Neural progenitor cell (in vitro differentiated cells): ENCODE results near the gene OR52E6. TPM values are rescaled to one million over a fixed set of nuclear protein-coding genes. Genes with fewer than 3 reads are reported as not detected.
A peak's percentile ranks its signal among the peaks of the same experiment; 100 is the strongest.

ENCODE experiments used
- DNase-seq: peaks from one replicate; pipeline ENCODE4 v3.0.0-alpha.2; 2016; ENCODE audit warnings: low spot score
- H2AFZ ChIP-seq: fragments of 200-600 bp; sonication (generic); replicated peaks from 2 replicates; pipeline ENCODE4 v1.6.1; 2016; ENCODE audit warnings: antibody characterized with exemption
- H3F3A ChIP-seq: fragments of 200-600 bp; sonication (generic); 2 replicates; pipeline ENCODE4 v1.6.1; 2016; ENCODE audit warnings: antibody characterized with exemption, low read depth
- H3K27ac ChIP-seq: fragments of 200-600 bp; sonication (generic); 2 replicates; pipeline ENCODE4 v1.5.1; 2016; ENCODE audit warnings: mild to moderate bottlenecking
- H3K27me3 ChIP-seq: fragments of 200-600 bp; sonication (generic); 2 replicates; pipeline ENCODE4 v1.6.1; 2016; ENCODE audit warnings: mild to moderate bottlenecking, moderate library complexity
- H3K36me3 ChIP-seq: fragments of 200-600 bp; sonication (generic); 2 replicates; pipeline ENCODE4 v1.5.1; 2016
- H3K4me1 ChIP-seq: fragments of 200-600 bp; sonication (generic); 2 replicates; pipeline ENCODE4 v1.6.1; 2016; ENCODE audit warnings: mixed run types
- H3K4me2 ChIP-seq: fragments of 200-600 bp; sonication (generic); 2 replicates; pipeline ENCODE4 v1.6.1; 2016
- H3K4me3 ChIP-seq: fragments of 200-600 bp; sonication (generic); 2 replicates; pipeline ENCODE4 v1.5.1; 2016
- H3K79me2 ChIP-seq: fragments of 200-600 bp; sonication (generic); 2 replicates; pipeline ENCODE4 v1.6.1; 2016; ENCODE audit warnings: low read depth
- H3K9ac ChIP-seq: fragments of 200-600 bp; sonication (generic); 2 replicates; pipeline ENCODE4 v1.6.1; 2016
- H3K9me3 ChIP-seq: fragments of 200-600 bp; sonication (generic); 2 replicates; pipeline ENCODE4 v1.5.1; 2016; ENCODE audit warnings: low read depth
- H4K20me1 ChIP-seq: fragments of 200-600 bp; sonication (generic); 2 replicates; pipeline ENCODE4 v1.6.1; 2016; ENCODE audit warnings: low read depth
- H3K27ac Mint-ChIP-seq: 3 replicates; pipeline ENCODE4 v1.8.0; 2021; ENCODE audit warnings: mixed read lengths
- H3K27me3 Mint-ChIP-seq: 2 replicates; pipeline ENCODE4 v1.8.0; 2022; ENCODE audit warnings: low read depth, mild to moderate bottlenecking, inconsistent platforms, moderate library complexity, mixed read lengths; ENCODE audit not compliant: insufficient read depth
- H3K36me3 Mint-ChIP-seq: 3 replicates; pipeline ENCODE4 v1.8.0; 2021; ENCODE audit warnings: mixed read lengths
- H3K4me1 Mint-ChIP-seq: 3 replicates; pipeline ENCODE4 v1.8.0; 2021; ENCODE audit warnings: mixed read lengths
- H3K4me3 Mint-ChIP-seq: 3 replicates; pipeline ENCODE4 v1.8.0; 2021; ENCODE audit warnings: mild to moderate bottlenecking, moderate library complexity, mixed read lengths
- H3K9me3 Mint-ChIP-seq: 3 replicates; pipeline ENCODE4 v1.8.0; 2020; ENCODE audit warnings: mixed read lengths
- EZH2 ChIP-seq: fragments of 200-600 bp; sonication (generic); IDR thresholded peaks from 2 replicates; pipeline ENCODE4 v1.6.1; 2017; ENCODE audit warnings: antibody characterized with exemption, mild to moderate bottlenecking, moderate library complexity
- EZH2phosphoT487 ChIP-seq: fragments of 200-600 bp; sonication (generic); IDR thresholded peaks from 2 replicates; pipeline ENCODE4 v1.6.1; 2017; ENCODE audit warnings: antibody characterized with exemption
- total RNA-seq: library from RNA; depleted of rRNA; stranded (reverse); fragments of >200 nt; gene quantifications from 2 replicates; pipeline ENCODE4 v1.2.3, GENCODE V29; 2015; ENCODE audit warnings: low replicate concordance
- TF ChIP-seq, protein P1 (sequence below): fragments of 200-600 bp; sonication (generic); IDR thresholded peaks from 2 replicates; pipeline ENCODE4 v1.5.1; 2017; ENCODE audit warnings: antibody characterized with exemption, mild to moderate bottlenecking

OR52E6 gene
- total RNA-seq, 1 donor from 2014 or later, result not detected

DNA sequence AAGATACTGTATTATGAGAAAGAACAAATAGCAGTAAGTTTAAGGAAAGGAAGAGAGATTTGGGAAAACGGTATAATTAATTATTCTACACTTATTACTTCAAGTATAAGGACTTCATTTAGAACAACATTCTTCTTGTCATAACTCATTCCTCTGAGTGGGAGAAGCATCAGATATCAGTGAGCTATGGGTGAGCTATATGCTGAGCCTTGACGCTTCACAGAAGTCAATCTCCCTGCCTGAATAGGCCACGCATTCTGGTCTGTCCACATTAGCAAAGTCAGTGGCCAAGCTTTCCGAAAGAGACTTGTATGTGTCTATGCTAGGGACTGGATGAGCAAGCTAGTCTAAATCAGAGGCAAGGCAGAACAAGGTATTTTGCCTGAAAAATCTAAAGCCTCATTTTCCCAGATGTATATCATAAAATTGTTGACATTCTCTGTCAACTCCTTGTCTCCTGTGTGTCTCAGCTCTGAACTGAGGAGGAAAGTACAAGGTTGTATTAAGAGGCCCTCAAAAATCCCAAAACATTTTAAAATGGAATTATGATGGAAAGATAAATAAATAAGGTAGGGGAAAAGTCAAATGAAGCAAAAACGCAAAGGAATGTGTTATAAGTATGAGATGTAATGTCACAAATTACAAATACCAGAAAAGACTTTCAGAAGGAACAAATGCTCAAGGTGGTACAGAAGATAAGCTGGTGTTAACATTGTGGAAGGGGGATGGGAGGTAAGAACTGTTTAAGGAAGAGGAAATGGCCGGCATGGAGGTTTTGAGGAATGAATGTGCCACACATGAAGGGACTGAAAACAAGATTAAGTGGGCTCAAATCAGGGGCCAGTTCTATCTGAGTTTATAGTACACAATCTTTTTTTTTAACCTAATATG lies 31.5 kb downstream of the OR52E6 start:
- no peaks in the 10 kb centered on the region for H3K79me2 ChIP-seq
- Mint-ChIP-seq H3K27me3 (peaks cover 2% of the 10 kb centered on the region), H3K27ac (no peak overlapping the region), H3K4me1 (no peaks in the 10 kb centered on the region), H3K4me3 (no peak overlapping the region), H3K36me3 (no peaks in the 10 kb centered on the region), H3K9me3 (no peaks in the 10 kb centered on the region)
- H3K36me3 ChIP-seq, result no peaks in the 10 kb centered on the region
- no peak overlapping the region for H3K4me2 ChIP-seq
- H3K4me3 ChIP-seq, result no peak overlapping the region
- DNase-seq, result no peak
- TF ChIP-seq EZH2 (no peak), EZH2phosphoT487 (no peak)
- TF ChIP-seq, protein P1, sequence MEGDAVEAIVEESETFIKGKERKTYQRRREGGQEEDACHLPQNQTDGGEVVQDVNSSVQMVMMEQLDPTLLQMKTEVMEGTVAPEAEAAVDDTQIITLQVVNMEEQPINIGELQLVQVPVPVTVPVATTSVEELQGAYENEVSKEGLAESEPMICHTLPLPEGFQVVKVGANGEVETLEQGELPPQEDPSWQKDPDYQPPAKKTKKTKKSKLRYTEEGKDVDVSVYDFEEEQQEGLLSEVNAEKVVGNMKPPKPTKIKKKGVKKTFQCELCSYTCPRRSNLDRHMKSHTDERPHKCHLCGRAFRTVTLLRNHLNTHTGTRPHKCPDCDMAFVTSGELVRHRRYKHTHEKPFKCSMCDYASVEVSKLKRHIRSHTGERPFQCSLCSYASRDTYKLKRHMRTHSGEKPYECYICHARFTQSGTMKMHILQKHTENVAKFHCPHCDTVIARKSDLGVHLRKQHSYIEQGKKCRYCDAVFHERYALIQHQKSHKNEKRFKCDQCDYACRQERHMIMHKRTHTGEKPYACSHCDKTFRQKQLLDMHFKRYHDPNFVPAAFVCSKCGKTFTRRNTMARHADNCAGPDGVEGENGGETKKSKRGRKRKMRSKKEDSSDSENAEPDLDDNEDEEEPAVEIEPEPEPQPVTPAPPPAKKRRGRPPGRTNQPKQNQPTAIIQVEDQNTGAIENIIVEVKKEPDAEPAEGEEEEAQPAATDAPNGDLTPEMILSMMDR, result no peak
- no peaks in the 10 kb centered on the region for H3K9me3 ChIP-seq
- no peak overlapping the region for H3K9ac ChIP-seq
- no peaks in the 10 kb centered on the region for H3K4me1 ChIP-seq
- no peak overlapping the region for H2AFZ ChIP-seq
- peaks cover 10% of the 10 kb centered on the region for H3K27me3 ChIP-seq
- H4K20me1 ChIP-seq, result no peaks in the 10 kb centered on the region
- H3F3A ChIP-seq, result peaks cover 5% of the 10 kb centered on the region
- H3K27ac ChIP-seq, result no peak overlapping the region

DNA sequence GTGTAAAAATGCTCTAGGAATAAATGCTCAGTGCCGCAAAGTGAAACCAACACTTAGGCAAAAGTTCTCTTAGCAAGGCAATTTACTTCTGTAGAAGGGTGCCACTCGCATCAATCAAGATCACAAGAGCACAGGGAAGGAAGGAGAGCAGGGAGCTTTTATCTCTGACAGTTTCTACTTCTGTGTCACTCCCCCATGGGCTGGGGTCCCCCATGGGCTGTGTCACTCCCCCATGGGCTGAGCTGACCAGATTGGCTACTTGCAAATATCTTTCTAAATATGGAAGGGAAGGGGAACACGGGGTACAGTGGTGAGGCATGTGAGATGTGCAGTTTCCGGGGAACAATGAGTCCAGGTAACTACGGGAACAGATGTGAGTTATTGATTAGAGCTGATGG lies 32.6 kb downstream of the OR52E6 start:
- no peak for DNase-seq
- Histone ChIP-seq H3F3A (peaks cover 5% of the 10 kb centered on the region), H2AFZ (peak overlapping the region; percentile 98), H4K20me1 (no peaks in the 10 kb centered on the region), H3K4me3 (peak overlapping the region; percentile 60), H3K79me2 (no peaks in the 10 kb centered on the region), H3K9me3 (no peaks in the 10 kb centered on the region), H3K4me1 (no peaks in the 10 kb centered on the region), H3K36me3 (no peaks in the 10 kb centered on the region), H3K4me2 (peak overlapping the region; percentile 78), H3K9ac (no peak overlapping the region), H3K27ac (no peak overlapping the region), H3K27me3 (peaks cover 10% of the 10 kb centered on the region)
- peaks cover 2% of the 10 kb centered on the region for H3K27me3 Mint-ChIP-seq
- no peaks in the 10 kb centered on the region for H3K4me1 Mint-ChIP-seq
- H3K4me3 Mint-ChIP-seq, result peak overlapping the region; percentile 78
- TF ChIP-seq, protein P1, result no peak
- TF ChIP-seq EZH2 (no peak), EZH2phosphoT487 (no peak)
- no peaks in the 10 kb centered on the region for H3K36me3 Mint-ChIP-seq
- H3K27ac Mint-ChIP-seq, result no peak overlapping the region
- H3K9me3 Mint-ChIP-seq, result peaks cover 2% of the 10 kb centered on the region

DNA sequence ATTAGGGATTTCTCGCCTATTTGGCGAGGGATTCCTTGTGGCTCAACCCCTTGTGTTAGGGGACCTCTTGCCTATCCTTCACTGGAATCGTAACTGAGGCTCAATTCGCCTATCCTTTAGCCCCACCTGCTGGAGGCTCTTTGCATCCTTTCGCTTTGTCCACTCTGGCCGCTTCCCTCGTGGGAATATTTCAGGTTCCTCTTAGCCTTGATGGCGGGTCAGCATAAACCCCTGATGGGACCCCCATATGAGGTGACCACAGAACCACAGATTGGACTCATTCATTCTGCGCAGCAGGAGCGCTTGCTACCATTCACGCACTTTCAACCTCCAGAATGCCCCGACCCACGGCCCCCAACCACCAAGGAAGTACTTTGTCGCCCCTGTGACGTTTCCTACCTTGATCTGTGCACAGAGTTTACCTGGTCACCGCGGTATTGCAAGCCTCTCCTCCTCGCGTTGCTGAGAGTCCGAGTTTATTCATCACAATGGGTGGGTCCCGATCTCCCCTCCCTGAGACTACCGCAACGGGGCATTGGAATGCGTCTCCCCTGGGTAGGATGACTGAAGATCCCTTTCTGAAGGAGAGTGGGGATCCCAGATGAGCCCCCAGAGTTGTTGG lies 33.1 kb downstream of the OR52E6 start, which contains the start of gene OR52N2:
Gene OR52N2, plus strand, starts transcription at position 425 of the 622 bp plus-strand sequence. CDS start 11,412 bp downstream, outside the sequence.
- peaks cover 3% of the 10 kb centered on the region for H3K9me3 Mint-ChIP-seq
- no peaks in the 10 kb centered on the region for H3K36me3 Mint-ChIP-seq

More for the DNA sequence above, 33.1 kb downstream of the OR52E6 start, which contains the start of gene OR52N2:
- peak within 1 kb of the TSS; percentile 78 for H3K4me3 Mint-ChIP-seq
- peak; percentile 84 for DNase-seq
- H3K27ac Mint-ChIP-seq, result no peak within 1 kb of the TSS
- Histone ChIP-seq H3K4me3 (peak within 1 kb of the TSS; percentile 60), H3K9me3 (no peaks in the 10 kb centered on the region), H4K20me1 (no peaks in the 10 kb centered on the region), H3F3A (peaks cover 5% of the 10 kb centered on the region), H3K4me1 (no peaks in the 10 kb centered on the region), H3K36me3 (no peaks in the 10 kb centered on the region), H3K27me3 (peaks cover 10% of the 10 kb centered on the region), H2AFZ (peak within 1 kb of the TSS; percentile 98), H3K27ac (no peak within 1 kb of the TSS), H3K79me2 (no peaks in the 10 kb centered on the region), H3K9ac (peak within 1 kb of the TSS; percentile 11), H3K4me2 (peak within 1 kb of the TSS; percentile 78)
- peaks cover 2% of the 10 kb centered on the region for H3K27me3 Mint-ChIP-seq
- H3K4me1 Mint-ChIP-seq, result no peaks in the 10 kb centered on the region
- no peak for TF ChIP-seq EZH2phosphoT487
- no peak for TF ChIP-seq EZH2
- TF ChIP-seq, protein P1, result peak; percentile 94
